ENCODE measurements around the gene NPTX1.
"Not testable (repeated sequence)": the region's sequence is repeated elsewhere in the genome, so short reads cannot be mapped to it uniquely, and the experiment has no call there.

NPTX1 gene, protein sequence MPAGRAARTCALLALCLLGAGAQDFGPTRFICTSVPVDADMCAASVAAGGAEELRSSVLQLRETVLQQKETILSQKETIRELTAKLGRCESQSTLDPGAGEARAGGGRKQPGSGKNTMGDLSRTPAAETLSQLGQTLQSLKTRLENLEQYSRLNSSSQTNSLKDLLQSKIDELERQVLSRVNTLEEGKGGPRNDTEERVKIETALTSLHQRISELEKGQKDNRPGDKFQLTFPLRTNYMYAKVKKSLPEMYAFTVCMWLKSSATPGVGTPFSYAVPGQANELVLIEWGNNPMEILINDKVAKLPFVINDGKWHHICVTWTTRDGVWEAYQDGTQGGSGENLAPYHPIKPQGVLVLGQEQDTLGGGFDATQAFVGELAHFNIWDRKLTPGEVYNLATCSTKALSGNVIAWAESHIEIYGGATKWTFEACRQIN

GRCh38 chr17:80475910-80476876 is at the start of gene NPTX1:
NPTX1 (minus strand) TSS chr17:80476607; CDS start chr17:80476446, 161 bp downstream.
- DNase-seq = peak; percentile 70

DNA sequence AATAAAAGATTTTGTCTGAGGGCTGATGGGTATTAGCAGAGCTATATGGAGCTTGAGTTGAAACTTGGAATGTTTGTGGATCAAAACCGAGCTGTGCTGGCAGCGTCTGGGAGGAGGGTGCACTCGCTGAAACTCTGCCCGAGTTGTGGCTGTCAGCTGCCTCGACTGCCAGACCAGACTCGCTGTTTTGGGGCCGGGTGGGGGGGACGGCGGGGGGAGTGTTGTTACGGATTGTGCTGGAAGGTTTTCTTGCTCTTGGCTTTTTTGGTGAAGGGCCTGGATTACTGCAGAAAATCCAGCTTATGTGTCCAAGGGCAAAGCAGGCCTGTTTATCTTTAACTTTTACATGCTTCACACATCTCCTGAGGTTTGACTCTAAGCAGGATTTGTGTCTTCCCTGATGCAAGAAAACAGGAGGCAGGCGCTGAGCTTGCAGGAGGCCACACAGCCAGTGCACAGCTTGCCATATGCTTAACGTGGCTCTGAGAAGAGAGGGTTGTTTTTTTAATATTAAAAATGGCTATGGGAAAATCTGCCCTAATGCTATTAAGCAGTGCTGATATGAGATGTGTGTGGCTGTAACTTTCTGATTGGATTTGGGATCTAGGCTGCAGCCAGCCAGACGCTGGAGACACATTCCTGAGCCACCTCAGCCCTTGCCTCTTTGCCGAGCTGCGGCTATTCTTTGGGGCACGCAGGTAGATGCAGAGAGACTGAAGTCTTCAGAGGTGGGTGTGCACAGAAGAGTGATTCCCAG is 47.7 kb upstream of the NPTX1 start:
- DNase-seq = no peak

DNA sequence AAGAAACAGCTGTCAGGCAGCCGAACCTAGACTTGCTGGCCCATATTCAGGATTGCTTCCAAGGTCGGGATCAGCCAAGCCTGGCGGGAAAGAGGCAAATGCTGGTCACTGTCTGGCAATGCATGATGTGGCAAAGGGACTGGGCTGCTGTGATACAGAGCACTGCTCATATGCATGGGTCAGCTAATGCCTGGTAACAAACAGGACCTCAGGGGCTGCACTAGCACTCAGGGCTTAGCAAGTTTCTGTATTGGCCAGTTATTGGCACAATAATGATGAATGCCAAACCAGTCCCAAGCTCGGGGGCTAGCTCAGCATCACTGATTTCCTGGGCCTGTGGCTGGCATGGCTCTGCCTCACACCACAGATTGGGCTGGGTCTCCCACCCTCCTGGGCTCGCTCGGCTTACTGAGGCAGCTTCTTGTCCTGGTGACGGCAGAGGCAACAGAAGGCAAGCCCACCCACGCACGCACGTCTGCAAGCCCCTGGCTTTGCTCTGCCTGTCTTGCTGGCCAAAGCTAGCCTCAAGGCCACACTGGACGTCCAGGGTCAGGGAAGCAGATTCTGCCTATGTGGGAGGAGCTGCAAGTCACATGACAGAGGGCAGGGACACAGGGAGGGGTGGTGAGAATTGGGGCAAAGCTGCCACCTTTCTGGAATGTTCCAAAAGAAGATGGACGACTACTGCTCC is 46.8 kb upstream of the NPTX1 start:
- DNase-seq = no peak

DNA sequence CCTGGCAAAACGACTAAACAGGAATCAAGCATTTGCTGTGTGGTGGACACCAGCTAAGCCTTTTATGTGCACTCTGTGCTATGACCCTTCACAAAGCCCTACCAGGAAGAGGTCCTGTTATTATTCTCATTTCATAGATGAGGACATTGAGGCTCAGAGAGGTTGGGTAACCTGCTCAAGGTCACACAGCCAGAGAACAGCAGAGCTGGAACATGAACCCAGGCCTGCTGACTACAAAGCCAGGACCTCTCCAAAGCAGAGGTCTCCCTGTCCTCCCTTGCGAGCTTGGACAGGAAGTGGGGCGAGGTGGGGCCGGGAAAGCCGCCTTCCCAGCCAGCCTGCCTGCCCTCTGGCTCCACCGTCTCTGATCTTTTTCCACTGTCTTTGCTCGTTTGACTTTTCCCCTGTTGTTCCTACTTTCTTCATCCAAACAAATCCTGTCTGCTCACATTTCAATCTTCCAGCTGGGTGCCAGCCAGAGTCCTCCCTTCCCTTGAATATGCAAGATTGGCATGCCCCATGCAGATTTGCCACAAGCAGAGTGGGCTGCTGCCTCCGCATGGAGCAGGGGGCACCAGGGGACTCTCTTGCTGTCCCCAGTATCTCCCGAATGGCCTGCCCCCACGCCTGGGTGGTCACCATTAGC is 44.5 kb upstream of the NPTX1 start:
- no peak for DNase-seq

DNA sequence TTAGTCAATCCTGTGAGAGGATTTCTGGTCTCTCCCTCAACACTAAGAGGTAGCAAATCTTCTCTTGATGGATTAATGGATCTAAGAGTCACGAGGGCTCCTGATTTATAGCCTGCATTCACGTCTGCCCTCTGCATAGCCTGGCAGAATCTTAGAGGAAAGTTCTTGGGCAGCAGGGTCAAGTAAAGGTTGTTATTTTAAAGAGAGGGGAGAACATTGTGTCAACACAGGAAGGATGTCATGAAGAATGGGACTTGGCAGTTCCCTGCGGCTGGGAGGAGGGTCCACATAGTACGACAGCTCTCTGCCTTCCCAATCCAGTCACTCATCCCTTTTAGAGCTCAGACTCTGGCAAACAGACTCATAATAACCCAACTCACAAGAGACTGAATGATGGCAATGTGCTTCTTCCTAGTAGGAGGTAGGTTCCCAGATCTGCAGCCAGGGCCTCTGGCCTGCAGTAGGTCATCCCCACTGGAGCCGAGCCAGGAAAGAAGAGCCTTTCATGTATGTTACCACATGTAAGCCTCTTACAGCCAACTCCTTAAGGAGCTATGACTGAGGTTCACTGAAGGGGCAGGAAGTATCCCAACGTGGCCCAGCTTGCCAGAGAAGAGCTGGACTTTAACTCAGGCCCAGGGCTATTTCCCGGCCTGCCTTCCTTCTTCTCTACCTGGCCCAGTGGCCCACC is 42.8 kb upstream of the NPTX1 start:
- DNase-seq = no peak

DNA sequence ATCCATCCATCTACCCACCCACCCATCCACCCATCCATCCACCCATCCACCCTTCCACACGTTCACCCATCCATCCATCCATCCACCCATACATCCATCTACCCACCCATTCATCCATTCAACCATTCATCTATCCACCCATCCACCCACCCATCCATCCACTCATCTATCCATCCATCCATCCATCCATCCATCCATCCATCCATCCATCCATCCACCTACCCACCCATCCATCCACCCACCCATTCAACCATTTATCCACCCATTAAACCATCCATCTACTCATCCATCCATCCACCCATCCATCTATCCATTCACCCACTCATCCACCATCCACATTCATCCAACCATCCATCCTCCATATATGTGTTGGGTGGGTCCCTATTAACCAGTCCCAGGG is 42.0 kb upstream of the NPTX1 start:
- no peak for DNase-seq

- DNase-seq = no peak
These were observed 41.2 kb upstream of the NPTX1 start for GRCh38 chr17:80517641-80518040.

DNA sequence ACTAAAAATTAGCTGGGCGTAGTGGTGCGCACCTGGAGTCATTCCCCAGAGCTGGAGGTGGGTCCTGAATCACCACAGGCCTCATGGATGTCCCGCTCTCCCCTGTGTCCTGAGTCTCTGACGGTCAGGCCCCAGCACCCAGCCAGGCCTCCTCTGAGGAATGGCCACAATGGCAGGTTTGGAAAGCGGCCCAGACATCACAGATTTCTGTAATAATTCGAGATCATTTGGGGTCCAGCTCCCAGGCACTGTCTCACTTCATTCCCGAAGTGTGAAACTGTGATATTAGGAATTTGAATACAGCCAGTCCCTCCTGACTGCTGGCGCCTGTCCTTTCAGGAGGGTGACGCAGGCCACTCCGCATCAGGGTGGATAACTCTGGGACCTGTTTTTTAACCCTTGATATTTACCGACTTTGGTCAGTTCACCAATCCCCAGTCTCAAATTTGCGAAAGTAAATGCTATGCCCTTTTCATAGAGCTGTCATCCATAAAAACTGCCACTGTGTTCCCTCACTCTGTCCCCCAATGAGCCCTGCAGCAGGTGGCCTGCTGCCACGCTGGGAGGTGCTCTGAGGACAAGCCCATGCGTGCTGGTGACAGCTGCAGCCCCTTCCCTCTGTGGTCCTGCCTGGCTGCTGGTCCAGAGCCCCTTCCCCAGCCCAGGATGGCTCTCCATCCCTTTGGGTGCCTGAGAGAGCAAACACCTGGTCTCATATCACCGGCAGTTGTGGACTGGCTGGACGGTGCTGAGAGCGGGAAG is 39.9 kb upstream of the NPTX1 start:
- no peak for DNase-seq

DNA sequence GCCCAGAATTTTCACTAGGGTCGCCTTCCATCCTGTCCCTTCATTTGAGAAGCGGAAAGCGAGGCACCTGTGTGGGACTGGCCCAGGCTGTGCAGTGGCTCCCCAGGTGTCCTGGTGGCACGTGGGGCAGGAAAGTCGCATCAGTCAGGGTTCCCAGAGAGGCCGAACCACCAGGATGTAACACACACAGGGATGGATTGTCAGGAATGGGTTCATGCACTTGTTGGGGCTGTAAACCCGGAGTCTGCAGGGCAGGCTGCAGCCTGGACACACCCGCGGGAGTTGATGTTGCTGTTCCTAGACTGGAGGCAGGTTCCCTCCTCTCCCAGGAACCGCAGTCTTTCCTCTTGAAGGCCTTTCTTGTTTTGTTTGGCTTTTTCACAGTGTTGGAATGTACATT is 37.5 kb upstream of the NPTX1 start:
- no peak for DNase-seq

DNA sequence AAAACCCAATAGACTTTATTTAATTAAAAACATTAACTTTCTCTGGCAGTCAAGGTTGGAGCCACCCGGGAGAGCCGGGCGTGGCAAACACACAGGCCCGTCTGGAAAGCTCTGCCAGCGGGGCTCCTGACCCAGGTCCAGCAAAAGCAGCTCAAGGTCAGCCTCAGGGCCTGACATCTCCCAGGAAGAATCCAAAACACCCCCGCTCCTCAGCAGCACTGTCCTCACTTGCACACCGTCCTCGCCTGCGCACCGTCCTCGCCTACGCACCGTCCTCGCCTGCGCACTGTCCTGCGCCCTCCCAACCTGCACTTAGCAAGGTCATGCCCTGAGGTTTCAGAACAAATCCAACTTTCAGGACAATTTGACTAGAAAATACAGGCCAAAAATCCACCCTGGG is 36.8 kb upstream of the NPTX1 start:
- DNase-seq = no peak

DNA sequence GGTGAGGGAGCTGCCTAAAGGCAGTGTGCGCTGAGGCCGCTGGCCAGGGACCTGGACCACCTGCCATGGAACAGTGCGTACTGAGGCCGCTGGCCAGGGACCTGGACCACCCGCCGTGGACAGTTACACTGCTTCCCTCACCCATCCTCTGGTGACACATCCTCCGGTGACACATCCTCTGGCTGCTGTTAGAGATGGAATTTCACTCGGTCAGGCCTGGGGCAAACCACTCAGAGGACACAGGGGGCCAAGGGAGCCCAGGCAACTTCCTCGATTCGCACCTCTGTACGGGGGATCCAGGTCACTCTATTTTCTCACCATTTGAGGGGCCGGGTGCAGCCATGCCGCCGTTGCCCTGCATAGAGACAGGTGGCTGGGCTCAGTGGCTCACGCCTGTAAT is 35.8 kb upstream of the NPTX1 start:
- no peak for DNase-seq

DNA sequence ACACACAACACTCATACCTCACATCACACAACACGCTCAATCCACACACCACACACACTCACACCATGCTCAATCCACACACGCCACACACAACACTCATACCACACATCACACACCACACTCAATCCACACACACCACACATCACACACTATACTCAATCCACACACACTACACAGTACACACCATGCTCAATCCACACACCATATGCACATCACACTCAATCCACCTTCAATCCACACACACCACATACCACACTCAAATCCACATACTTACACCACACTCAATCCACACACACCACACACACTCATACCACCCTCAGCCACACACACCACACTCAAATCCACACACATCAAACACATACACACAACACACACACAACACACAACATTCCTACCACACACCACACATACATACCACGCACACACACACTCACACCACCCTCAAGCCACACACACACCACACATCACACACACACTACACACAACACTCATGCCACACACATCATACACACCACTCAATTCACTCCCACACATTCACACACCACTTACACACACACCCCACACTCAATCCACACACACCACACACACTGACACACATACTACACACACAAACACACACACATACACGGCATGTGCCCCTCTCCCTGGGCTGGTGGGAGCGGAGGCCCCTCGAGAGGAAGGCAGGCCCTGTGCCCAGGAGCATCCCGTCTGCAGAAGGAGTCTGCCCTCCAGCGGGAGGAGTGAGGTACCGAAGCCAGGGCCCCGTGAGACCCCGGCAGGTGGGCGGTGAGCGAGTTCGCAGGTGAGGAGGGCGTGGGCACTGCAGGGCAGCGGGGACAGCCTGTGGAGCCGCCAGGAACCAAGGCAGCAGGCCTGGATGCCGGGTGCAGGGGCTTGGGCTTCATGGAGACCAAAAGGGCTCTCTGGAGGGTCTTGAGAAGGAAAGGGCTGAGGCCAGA is 35.1 kb upstream of the NPTX1 start:
- DNase-seq = no peak

GRCh38 chr17:80510772-80511171 is 34.4 kb upstream of the NPTX1 start:
- no peak for DNase-seq

DNA sequence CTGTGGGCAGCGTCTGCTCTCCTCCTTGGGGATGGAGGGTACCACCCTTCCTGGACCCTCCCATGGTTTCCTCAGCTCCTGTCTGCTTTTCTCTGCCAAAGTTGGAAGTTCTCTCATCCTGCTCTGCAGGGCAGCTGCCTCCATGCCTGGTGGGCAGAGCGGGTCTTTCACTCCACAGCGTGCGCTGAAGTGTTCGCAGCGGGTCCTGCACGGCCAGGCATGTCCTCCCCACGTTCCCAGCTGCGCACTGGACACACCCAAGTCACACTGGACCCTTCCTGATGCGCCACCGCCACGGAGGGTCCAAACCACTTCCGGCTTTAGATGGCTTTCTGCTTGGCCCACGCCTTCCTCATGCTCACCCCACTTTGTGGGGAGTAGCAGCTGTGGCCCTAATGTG is 33.7 kb upstream of the NPTX1 start:
- no peak for DNase-seq

DNA sequence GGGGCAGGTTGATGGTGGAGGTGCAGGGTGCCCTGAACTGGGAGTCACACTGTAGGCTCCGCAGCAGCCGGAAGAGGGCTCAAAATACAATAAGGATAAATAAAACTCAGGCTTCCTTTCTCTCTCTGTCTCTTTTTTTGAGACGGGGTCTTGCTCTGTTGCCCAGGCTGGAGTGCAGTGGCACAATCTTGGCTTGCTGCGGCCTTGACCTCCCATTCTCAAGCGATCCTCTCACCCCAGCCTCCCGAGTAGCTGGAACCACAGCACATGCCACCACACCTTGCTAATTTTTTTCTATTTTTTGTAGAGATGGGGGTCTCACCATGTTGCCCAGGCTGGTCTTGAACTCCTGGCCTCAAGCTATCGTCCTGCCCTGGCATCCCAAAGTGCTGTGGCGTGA is 32.9 kb upstream of the NPTX1 start:
- no peak for DNase-seq

GRCh38 chr17:80507965-80508364 is 31.6 kb upstream of the NPTX1 start:
- no peak for DNase-seq

GRCh38 chr17:80507177-80507576 is 30.8 kb upstream of the NPTX1 start:
- DNase-seq = not testable (repeated sequence)

GRCh38 chr17:80504686-80505413 is 28.4 kb upstream of the NPTX1 start:
- DNase-seq = no peak

GRCh38 chr17:80503921-80504320 is 27.5 kb upstream of the NPTX1 start:
- no peak for DNase-seq
